Measurements from ENCODE around the gene CLCF1.

DNA sequence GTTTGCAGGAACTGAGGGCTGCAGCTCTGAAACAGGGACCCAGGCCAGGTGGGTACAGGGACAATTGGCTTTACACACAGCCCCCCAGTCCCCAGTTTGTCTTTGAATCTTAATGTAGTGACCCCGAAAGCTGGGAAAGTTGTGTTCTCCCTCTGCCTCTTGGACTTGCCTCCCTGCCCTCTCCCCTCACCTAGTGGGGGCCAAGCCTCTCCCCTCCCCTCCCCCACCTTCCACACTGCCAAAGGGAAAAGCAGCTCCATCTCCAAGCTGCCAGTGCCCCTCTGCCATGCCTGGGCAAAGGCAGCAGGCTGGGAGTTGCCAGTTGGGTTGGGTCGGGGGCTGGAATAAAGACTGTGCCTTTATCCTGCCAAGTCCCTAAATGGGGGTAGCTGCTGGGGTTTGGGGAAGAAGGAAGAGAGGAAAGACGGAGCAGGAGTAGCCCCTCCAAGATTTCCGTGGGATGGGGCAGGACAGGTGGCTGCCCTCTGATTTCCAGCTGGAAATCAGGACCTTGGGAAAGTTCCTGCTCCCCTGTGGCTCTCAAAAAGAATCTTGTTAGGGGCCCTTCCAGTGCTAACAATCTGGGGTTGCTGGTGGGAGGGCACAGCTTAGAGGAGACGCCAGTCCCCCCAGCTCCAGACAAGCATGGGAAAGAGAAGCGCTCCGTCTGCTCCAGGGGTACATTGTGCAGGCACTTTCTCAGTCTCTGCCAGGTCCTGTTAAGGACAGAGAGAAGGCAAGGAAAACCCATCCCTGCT, 2.8 kb upstream of the CLCF1 start:
- TF ChIP-seq, protein P1, sequence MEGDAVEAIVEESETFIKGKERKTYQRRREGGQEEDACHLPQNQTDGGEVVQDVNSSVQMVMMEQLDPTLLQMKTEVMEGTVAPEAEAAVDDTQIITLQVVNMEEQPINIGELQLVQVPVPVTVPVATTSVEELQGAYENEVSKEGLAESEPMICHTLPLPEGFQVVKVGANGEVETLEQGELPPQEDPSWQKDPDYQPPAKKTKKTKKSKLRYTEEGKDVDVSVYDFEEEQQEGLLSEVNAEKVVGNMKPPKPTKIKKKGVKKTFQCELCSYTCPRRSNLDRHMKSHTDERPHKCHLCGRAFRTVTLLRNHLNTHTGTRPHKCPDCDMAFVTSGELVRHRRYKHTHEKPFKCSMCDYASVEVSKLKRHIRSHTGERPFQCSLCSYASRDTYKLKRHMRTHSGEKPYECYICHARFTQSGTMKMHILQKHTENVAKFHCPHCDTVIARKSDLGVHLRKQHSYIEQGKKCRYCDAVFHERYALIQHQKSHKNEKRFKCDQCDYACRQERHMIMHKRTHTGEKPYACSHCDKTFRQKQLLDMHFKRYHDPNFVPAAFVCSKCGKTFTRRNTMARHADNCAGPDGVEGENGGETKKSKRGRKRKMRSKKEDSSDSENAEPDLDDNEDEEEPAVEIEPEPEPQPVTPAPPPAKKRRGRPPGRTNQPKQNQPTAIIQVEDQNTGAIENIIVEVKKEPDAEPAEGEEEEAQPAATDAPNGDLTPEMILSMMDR (conservative IDR thresholded peaks at IDR 0.05; ENCODE audit: low read length): no peak
- no peak for TF ChIP-seq EZH2phosphoT487 (IDR thresholded peaks at IDR 0.05; ENCODE audit: borderline replicate concordance)
